SU-DHL-6 (cell line): ENCODE results near the gene PRTN3.

Experiments
- H2AFZ ChIP-seq: fragments of 200-600 bp; sonication (generic); 2 replicates; pipeline ENCODE4 v1.6.1; 2014; ENCODE audit warnings: low read depth, mild to moderate bottlenecking, moderate library complexity, mixed read lengths, antibody characterized with exemption, low read length; ENCODE audit not compliant: severe bottlenecking
- H3F3A ChIP-seq: fragments of 200-600 bp; shearing (Covaris generic); 2 replicates; pipeline ENCODE4 v1.6.0; 2016; ENCODE audit warnings: antibody characterized with exemption, mild to moderate bottlenecking; ENCODE audit not compliant: insufficient read depth
- H3K27ac ChIP-seq: fragments of 200-600 bp; sonication (generic); 2 replicates; pipeline ENCODE4 v1.5.1; 2016; ENCODE audit warnings: low read depth, mild to moderate bottlenecking, low read length, moderate library complexity, mixed read lengths
- H3K27me3 ChIP-seq: fragments of 200-600 bp; sonication (generic), shearing (Covaris generic); 2 replicates; pipeline ENCODE4 v1.6.0; 2014; ENCODE audit warnings: mild to moderate bottlenecking, low read length
- H3K36me3 ChIP-seq: fragments of 200-600 bp; sonication (generic); 2 replicates; pipeline ENCODE4 v1.6.1; 2014; ENCODE audit warnings: mild to moderate bottlenecking, low read length, mixed read lengths
- H3K4me2 ChIP-seq: fragments of 300-600, 200-600 bp; shearing (Covaris generic), sonication (generic); 2 replicates; pipeline ENCODE4 v1.6.0; 2014; ENCODE audit warnings: low read length, low read depth, mild to moderate bottlenecking; ENCODE audit not compliant: poor library complexity, severe bottlenecking
- H3K4me3 ChIP-seq: fragments of 200-600 bp; sonication (generic); 2 replicates; pipeline ENCODE4 v1.5.1; 2014; ENCODE audit warnings: antibody characterized with exemption, low read length, mild to moderate bottlenecking, mixed read lengths; ENCODE audit not compliant: insufficient read depth, poor library complexity, severe bottlenecking
- H3K79me2 ChIP-seq: fragments of 200-600 bp; sonication (generic); 2 replicates; pipeline ENCODE4 v1.6.1; 2014; ENCODE audit warnings: mild to moderate bottlenecking, low read length, moderate library complexity; ENCODE audit not compliant: insufficient read depth
- H3K9ac ChIP-seq: fragments of 200-600 bp; sonication (generic); 2 replicates; pipeline ENCODE4 v1.7.0; 2014; ENCODE audit warnings: mild to moderate bottlenecking, low read length
- H3K9me2 ChIP-seq: fragments of 200-600 bp; sonication (generic); replicated peaks from 2 replicates; pipeline ENCODE4 v1.6.1; 2014; ENCODE audit warnings: low read length; ENCODE audit not compliant: insufficient read depth
- H3K9me3 ChIP-seq: fragments of 200-600 bp; sonication (generic); 2 replicates; pipeline ENCODE4 v1.6.1; 2014; ENCODE audit warnings: low read length, mixed read lengths; ENCODE audit not compliant: insufficient read depth
- H4K20me1 ChIP-seq: fragments of 200-600 bp; sonication (generic); 2 replicates; pipeline ENCODE4 v1.6.1; 2014; ENCODE audit warnings: low read depth, mild to moderate bottlenecking, antibody characterized with exemption, low read length, moderate library complexity, mixed read lengths
- CTCF ChIP-seq: fragments of 200-600 bp; sonication (generic); IDR thresholded peaks from one replicate; pipeline ENCODE4 v1.5.1; 2017; ENCODE audit warnings: antibody characterized with exemption, mild to moderate bottlenecking, low read length, moderate library complexity; ENCODE audit not compliant: insufficient read depth, poor library complexity, severe bottlenecking
- EZH2phosphoT487 ChIP-seq: fragments of 200-600 bp; sonication (generic), shearing (Covaris generic); conservative IDR thresholded peaks from 2 replicates; pipeline ENCODE4 v1.6.1; 2018; ENCODE audit warnings: mild to moderate bottlenecking, antibody characterized with exemption, low read length, moderate library complexity, mixed read lengths

PRTN3 gene

GRCh38 chr19:871446-872265 lies 30.9 kb downstream of the PRTN3 start:
- no peak overlapping the region for H3K4me3 ChIP-seq
- H4K20me1 ChIP-seq = no peaks in the 10 kb centered on the region
- no peak for TF ChIP-seq EZH2phosphoT487
- TF ChIP-seq CTCF = no peak
- peak overlapping the region; percentile 39 for H3K4me2 ChIP-seq
- no peak overlapping the region for H2AFZ ChIP-seq
- no peak overlapping the region for H3K9ac ChIP-seq
- no peaks in the 10 kb centered on the region for H3K79me2 ChIP-seq
- no peak overlapping the region for H3K27ac ChIP-seq
- no peaks in the 10 kb centered on the region for H3K9me3 ChIP-seq
- no peaks in the 10 kb centered on the region for H3K36me3 ChIP-seq
- no peaks in the 10 kb centered on the region for H3K9me2 ChIP-seq
- no peaks in the 10 kb centered on the region for H3K27me3 ChIP-seq
- no peaks in the 10 kb centered on the region for H3F3A ChIP-seq

GRCh38 chr19:872266-872951 lies 31.6 kb downstream of the PRTN3 start:
- Histone ChIP-seq H3K27me3 (no peaks in the 10 kb centered on the region), H4K20me1 (no peaks in the 10 kb centered on the region), H3K27ac (no peak overlapping the region), H3K9me2 (no peaks in the 10 kb centered on the region), H3K79me2 (no peaks in the 10 kb centered on the region), H3K4me3 (no peak overlapping the region), H3K4me2 (peak overlapping the region; percentile 39), H3K36me3 (no peaks in the 10 kb centered on the region), H2AFZ (no peak overlapping the region), H3F3A (no peaks in the 10 kb centered on the region), H3K9ac (peak overlapping the region; percentile 1; the same call in 1 of the 2 replicates), H3K9me3 (no peaks in the 10 kb centered on the region)
- TF ChIP-seq CTCF (no peak), EZH2phosphoT487 (no peak)

GRCh38 chr19:873084-873483 lies 32.3 kb downstream of the PRTN3 start:
- no peak overlapping the region for H3K4me3 ChIP-seq
- H3K36me3 ChIP-seq = no peaks in the 10 kb centered on the region
- no peaks in the 10 kb centered on the region for H3K9me2 ChIP-seq
- no peak overlapping the region for H3K9ac ChIP-seq
- no peak overlapping the region for H2AFZ ChIP-seq
- H3F3A ChIP-seq = no peaks in the 10 kb centered on the region
- H3K27ac ChIP-seq = no peak overlapping the region
- H3K9me3 ChIP-seq = no peaks in the 10 kb centered on the region
- no peaks in the 10 kb centered on the region for H4K20me1 ChIP-seq
- peak overlapping the region; percentile 39 for H3K4me2 ChIP-seq
- no peaks in the 10 kb centered on the region for H3K27me3 ChIP-seq
- TF ChIP-seq CTCF (no peak), EZH2phosphoT487 (no peak)
- H3K79me2 ChIP-seq = no peaks in the 10 kb centered on the region
